ENCODE data around the gene MSMO1. TPM values are rescaled to one million over a fixed set of nuclear protein-coding genes. Genes with fewer than 3 reads are reported as not detected.

Gene MSMO1
- total and polyA plus RNA-seq, 2 donors (not counting 3 experiments of a cell fraction or from before 2014, with no cell fraction given) = 74.3 to 109 TPM

DNA sequence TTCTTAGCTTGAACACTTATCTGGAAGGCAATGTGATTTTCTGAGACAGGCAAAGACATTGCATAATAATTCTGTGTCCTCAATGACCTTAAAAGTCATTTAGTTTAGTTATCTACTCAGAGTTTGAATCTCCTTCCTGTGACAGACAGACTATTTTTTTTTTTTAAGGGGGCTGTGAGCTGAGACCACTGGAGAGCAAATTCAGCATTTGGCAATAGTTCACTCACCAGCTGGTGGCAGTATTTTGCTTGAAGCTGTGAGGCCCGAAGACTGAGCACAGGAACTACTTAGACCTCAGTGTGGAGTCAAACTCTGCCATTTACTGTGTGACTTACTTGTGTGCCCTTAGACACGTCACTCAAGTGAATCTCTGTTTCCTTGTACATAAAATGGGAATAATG lies 28.4 kb downstream of the MSMO1 start:
- Histone ChIP-seq H3K9me3 (replicated peaks; ENCODE audit: control insufficient read depth, insufficient read depth, low read length) (no peaks in the 10 kb centered on the region), H3K4me3 (replicated peaks in 1 of 3; ENCODE audit: insufficient read depth in 1 of 3, low read depth in 1 of 3, low read length in 3 of 3) (no peak overlapping the region), H4K20me1 (replicated peaks; ENCODE audit: control insufficient read depth, extremely low read depth, insufficient read depth, low read length) (no peaks in the 10 kb centered on the region), H3K4me1 (ENCODE audit: control insufficient read depth, extremely low read depth, insufficient read depth, low read length) (no peaks in the 10 kb centered on the region), H3K27me3 (ENCODE audit: control insufficient read depth in 2 of 2, insufficient read depth in 2 of 2, low read length in 2 of 2) (peaks cover 0 to 7% of the 10 kb centered on the region in 2 experiments), H3K9me1 (replicated peaks; ENCODE audit: control insufficient read depth, extremely low read depth, insufficient read depth, low read length) (no peaks in the 10 kb centered on the region), H3K79me2 (ENCODE audit: control insufficient read depth, insufficient read depth, low read length) (no peaks in the 10 kb centered on the region), H3K4me2 (ENCODE audit: insufficient read depth, low read length) (no peak overlapping the region), H3K27ac (ENCODE audit: insufficient read depth, low read depth, low read length) (no peak overlapping the region), H3K9ac (replicated peaks; ENCODE audit: extremely low read depth, insufficient read depth, low read length) (no peak overlapping the region), H3K36me3 (ENCODE audit: control insufficient read depth in 2 of 2, extremely low read depth in 1 of 2, insufficient read depth in 2 of 2, low read length in 2 of 2) (no peaks in the 10 kb centered on the region), H2AFZ (ENCODE audit: low read depth, low read length) (no peak overlapping the region)
- dilution Hi-C loops (cut with MboI; ENCODE audit: extremely low pct_ligation_motif_present, low sequenced_read_pairs) = no loop called here
- no TSS peak for BruUV-seq (replicated peaks)
- intact Hi-C loops (cut with micrococcal nuclease) = loop anchor here (1.0 kb wide), 1 partner anchor 108 kb away; no protein-coding TSS in a partner anchor
- POLR2A ChIA-PET = no interaction called here
- FAIRE-seq (peak; percentile 61), DNase-seq (ENCODE audit: low read depth, low spot score) (peak; percentile 50)
- no peak for TF ChIP-seq POLR2AphosphoS5 (IDR thresholded peaks at IDR 0.05; ENCODE audit: insufficient read depth, low read depth, low read length)
- TF ChIP-seq, protein P1, sequence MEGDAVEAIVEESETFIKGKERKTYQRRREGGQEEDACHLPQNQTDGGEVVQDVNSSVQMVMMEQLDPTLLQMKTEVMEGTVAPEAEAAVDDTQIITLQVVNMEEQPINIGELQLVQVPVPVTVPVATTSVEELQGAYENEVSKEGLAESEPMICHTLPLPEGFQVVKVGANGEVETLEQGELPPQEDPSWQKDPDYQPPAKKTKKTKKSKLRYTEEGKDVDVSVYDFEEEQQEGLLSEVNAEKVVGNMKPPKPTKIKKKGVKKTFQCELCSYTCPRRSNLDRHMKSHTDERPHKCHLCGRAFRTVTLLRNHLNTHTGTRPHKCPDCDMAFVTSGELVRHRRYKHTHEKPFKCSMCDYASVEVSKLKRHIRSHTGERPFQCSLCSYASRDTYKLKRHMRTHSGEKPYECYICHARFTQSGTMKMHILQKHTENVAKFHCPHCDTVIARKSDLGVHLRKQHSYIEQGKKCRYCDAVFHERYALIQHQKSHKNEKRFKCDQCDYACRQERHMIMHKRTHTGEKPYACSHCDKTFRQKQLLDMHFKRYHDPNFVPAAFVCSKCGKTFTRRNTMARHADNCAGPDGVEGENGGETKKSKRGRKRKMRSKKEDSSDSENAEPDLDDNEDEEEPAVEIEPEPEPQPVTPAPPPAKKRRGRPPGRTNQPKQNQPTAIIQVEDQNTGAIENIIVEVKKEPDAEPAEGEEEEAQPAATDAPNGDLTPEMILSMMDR (IDR thresholded peaks at IDR 0.05; ENCODE audit: extremely low read depth in 1 of 2, insufficient read depth in 1 of 2, low read depth in 1 of 2, low read length in 2 of 2) = peak; percentile 40 to 61
- CTCF ChIA-PET = interaction anchor here (0.8 to 5.0 kb wide), 16 partner anchors 9 to 736 kb away, joined by 3 to 43 read pairs (median 7); partner anchors contain the start of gene TMEM192

DNA sequence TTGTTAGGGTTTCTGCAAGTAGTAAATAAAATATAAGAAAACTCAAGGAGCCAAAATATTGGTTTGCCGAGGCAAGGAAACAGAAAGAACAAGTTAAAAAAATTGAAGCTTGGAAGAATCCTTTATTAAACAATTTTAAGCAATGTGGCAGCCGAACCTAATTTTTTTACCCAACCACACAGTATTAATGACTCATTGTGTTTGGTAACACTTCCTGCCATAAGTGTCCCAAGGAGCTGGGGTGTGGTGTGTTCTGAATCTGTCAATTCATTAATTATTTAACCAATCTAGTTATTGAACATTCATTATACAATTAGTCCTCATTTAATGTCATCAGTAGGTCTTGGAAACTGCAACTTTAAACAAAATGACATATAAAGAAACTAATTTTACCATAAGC lies 32.0 kb downstream of the MSMO1 start:
- CTCF ChIA-PET = interaction anchor here (1.0 to 1.6 kb wide), 3 partner anchors 20 to 229 kb away, joined by 3 to 10 read pairs (median 5); partner anchors contain the start of gene CPE
- no peaks in the 10 kb centered on the region for H4K20me1 ChIP-seq (replicated peaks; ENCODE audit: control insufficient read depth, extremely low read depth, insufficient read depth, low read length)
- peaks cover 0 to 10% of the 10 kb centered on the region in 2 experiments for H3K27me3 ChIP-seq (ENCODE audit: control insufficient read depth in 2 of 2, insufficient read depth in 2 of 2, low read length in 2 of 2)
- no peaks in the 10 kb centered on the region for H3K9me3 ChIP-seq (replicated peaks; ENCODE audit: control insufficient read depth, insufficient read depth, low read length)
- FAIRE-seq (no peak), DNase-seq (ENCODE audit: low read depth, low spot score) (no peak)
- no peak overlapping the region for H3K9ac ChIP-seq (replicated peaks; ENCODE audit: extremely low read depth, insufficient read depth, low read length)
- intact Hi-C loops (cut with micrococcal nuclease) (no loop called here), dilution Hi-C loops (cut with MboI; ENCODE audit: extremely low pct_ligation_motif_present, low sequenced_read_pairs) (no loop called here)
- no peaks in the 10 kb centered on the region for H3K79me2 ChIP-seq (ENCODE audit: control insufficient read depth, insufficient read depth, low read length)
- POLR2A ChIA-PET = no interaction called here
- no peaks in the 10 kb centered on the region for H3K4me1 ChIP-seq (ENCODE audit: control insufficient read depth, extremely low read depth, insufficient read depth, low read length)
- no peak overlapping the region for H3K4me2 ChIP-seq (ENCODE audit: insufficient read depth, low read length)
- no peak overlapping the region for H3K27ac ChIP-seq (ENCODE audit: insufficient read depth, low read depth, low read length)
- BruUV-seq (replicated peaks) = no TSS peak
- no peak overlapping the region for H3K4me3 ChIP-seq (replicated peaks in 1 of 3; ENCODE audit: insufficient read depth in 1 of 3, low read depth in 1 of 3, low read length in 3 of 3)
- H3K36me3 ChIP-seq (ENCODE audit: control insufficient read depth in 2 of 2, extremely low read depth in 1 of 2, insufficient read depth in 2 of 2, low read length in 2 of 2) = no peaks in the 10 kb centered on the region
- H3K9me1 ChIP-seq (replicated peaks; ENCODE audit: control insufficient read depth, extremely low read depth, insufficient read depth, low read length) = no peaks in the 10 kb centered on the region
- H2AFZ ChIP-seq (ENCODE audit: low read depth, low read length) = no peak overlapping the region
- TF ChIP-seq FOS (IDR thresholded peaks at IDR 0.05; ENCODE audit: borderline replicate concordance, insufficient read depth, low read length) (no peak), JUN (IDR thresholded peaks at IDR 0.05; ENCODE audit: borderline replicate concordance, insufficient read depth, insufficient read length, low read depth) (no peak), POLR2AphosphoS5 (IDR thresholded peaks at IDR 0.05; ENCODE audit: insufficient read depth, low read depth, low read length) (no peak), GATA2 (IDR thresholded peaks at IDR 0.05; ENCODE audit: insufficient read depth, insufficient read length, low read depth, low read length) (no peak), POLR2A (IDR thresholded peaks at IDR 0.05; ENCODE audit: low read depth, low read length) (no peak), MYC (IDR thresholded peaks at IDR 0.05; ENCODE audit: low read depth, low read length) (no peak), EZH2 (IDR thresholded peaks at IDR 0.05; ENCODE audit: borderline replicate concordance, low read depth, low read length, severe bottlenecking) (no peak)
- TF ChIP-seq, protein P1 (IDR thresholded peaks at IDR 0.05; ENCODE audit: extremely low read depth in 1 of 2, insufficient read depth in 1 of 2, low read depth in 1 of 2, low read length in 2 of 2) = no peak
- TF ChIP-seq, protein P2, sequence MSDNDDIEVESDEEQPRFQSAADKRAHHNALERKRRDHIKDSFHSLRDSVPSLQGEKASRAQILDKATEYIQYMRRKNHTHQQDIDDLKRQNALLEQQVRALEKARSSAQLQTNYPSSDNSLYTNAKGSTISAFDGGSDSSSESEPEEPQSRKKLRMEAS (IDR thresholded peaks at IDR 0.05; ENCODE audit: insufficient read depth, insufficient read length) = no peak

Data from endothelial cell of umbilical vein (primary cell).